K562 (cell line): ENCODE results near the gene TRIOBP. TPM values are rescaled to one million over a fixed set of nuclear protein-coding genes. Genes with fewer than 3 reads are reported as not detected.

Experiments
- CBFB ChIP-seq: sonication (generic); formaldehyde crosslinking; IDR thresholded peaks from 2 replicates; pipeline ENCODE4 v1.4.0; 2020; ENCODE audit warnings: mild to moderate bottlenecking, missing genetic modification reagents
- ERF ChIP-seq: fragments of 450-650 bp; formaldehyde crosslinking; IDR thresholded peaks from 2 replicates; pipeline ENCODE4 v1.4.0; 2020; ENCODE audit warnings: mild to moderate bottlenecking, mixed read lengths
- GATA2 ChIP-seq: sonication (generic); formaldehyde crosslinking; IDR thresholded peaks from 2 replicates; pipeline ENCODE4 v1.4.0; 2020; ENCODE audit warnings: mild to moderate bottlenecking, missing genetic modification reagents
- HDGF ChIP-seq: fragments of 450-650 bp; IDR thresholded peaks from 2 replicates; pipeline ENCODE4 v1.6.1; 2016
- HNRNPUL1 ChIP-seq: fragments of 200-400 bp; formaldehyde crosslinking; IDR thresholded peaks from 2 replicates; pipeline ENCODE4 v1.6.1; 2017; ENCODE audit warnings: low read length
- KAT2B ChIP-seq: IDR thresholded peaks from one replicate; pipeline ENCODE4 v1.6.1; 2012; ENCODE audit warnings: low read depth, mild to moderate bottlenecking, control low read depth, inconsistent platforms, low read length, moderate library complexity
- MECOM ChIP-seq: fragments of 250-450 bp; sonication (Bioruptor Pico); IDR thresholded peaks from 2 replicates; pipeline ENCODE4 v1.8.0; 2022; ENCODE audit warnings: inconsistent platforms
- MXI1 ChIP-seq: IDR thresholded peaks from 2 replicates; pipeline ENCODE4 v1.6.1; 2011; ENCODE audit warnings: low read depth, mild to moderate bottlenecking, improper control_type of control experiment, low read length
- MYBL2 ChIP-seq, 2 experiments: fragments of 450-650 bp in 1 of 2; sonication (generic) in 1 of 2; formaldehyde crosslinking in 1 of 2; IDR thresholded peaks; 2 replicates each; pipeline versions ENCODE4 v1.6.1 to v1.8.1; 2017 to 2022; ENCODE audit warnings: borderline replicate concordance in 1 of 2, inconsistent platforms in 1 of 2, low read depth in 1 of 2, mild to moderate bottlenecking in 1 of 2, missing genetic modification reagents in 1 of 2, moderate library complexity in 1 of 2
- RAD21 ChIP-seq, 2 experiments: fragments of 250-450 bp in 1 of 2; fragments of 450-650 bp in 1 of 2; sonication (Bioruptor Pico) in 1 of 2; formaldehyde crosslinking in 1 of 2; IDR thresholded peaks in 1 of 2; conservative IDR thresholded peaks in 1 of 2; 2 replicates each; pipeline versions ENCODE4 v1.4.0 to v1.8.0; 2020 to 2022; ENCODE audit warnings: mild to moderate bottlenecking in 2 of 2, moderate library complexity in 1 of 2
- RBM25 ChIP-seq: fragments of 200-400 bp; formaldehyde crosslinking; IDR thresholded peaks from 2 replicates; pipeline ENCODE4 v1.6.1; 2018; ENCODE audit warnings: low read length, low read depth, moderate library complexity; ENCODE audit not compliant: severe bottlenecking
- RNF2 ChIP-seq: sonication (generic); IDR thresholded peaks from 2 replicates; pipeline ENCODE4 v1.6.1; 2016
- STAT5B ChIP-seq: fragments of 250-450 bp; sonication (Bioruptor Pico); IDR thresholded peaks from 2 replicates; pipeline ENCODE4 v1.8.0; 2021; ENCODE audit warnings: mild to moderate bottlenecking, inconsistent platforms
- ZNF140 ChIP-seq: fragments of 250-450 bp; sonication (Bioruptor Pico); IDR thresholded peaks from 2 replicates; pipeline ENCODE4 v1.8.0; 2021; ENCODE audit warnings: moderate library complexity, mild to moderate bottlenecking, inconsistent platforms
- ZNF445 ChIP-seq: fragments of 250-450 bp; sonication (Bioruptor Pico); IDR thresholded peaks from 2 replicates; pipeline ENCODE4 v1.4.0; 2020; ENCODE audit warnings: low read depth, mild to moderate bottlenecking, moderate library complexity
- ZNF696 ChIP-seq: fragments of 250-450 bp; sonication (Bioruptor Pico); conservative IDR thresholded peaks from 2 replicates; pipeline ENCODE4 v1.4.0; 2020; ENCODE audit warnings: mild to moderate bottlenecking, moderate library complexity
- ZNF79 ChIP-seq: fragments of 250-450 bp; sonication (Bioruptor Pico); IDR thresholded peaks from 2 replicates; pipeline ENCODE4 v1.4.0; 2020; ENCODE audit warnings: low read depth, mild to moderate bottlenecking, moderate library complexity
- polyA plus RNA-seq, 8 experiments: library from polyadenylated mRNA; depleted of rRNA in 4 of 8; stranded (reverse) in 5 of 8; unstranded in 3 of 8; fragments of >200 nt; fragmentation: Nextera tagmentation in 2 of 8; fragmentation: Illumina TruSeq in 1 of 8; extraction: Ambion mirVana in 2 of 8; extraction: Trizol in 1 of 8; gene quantifications; 2 replicates each; pipeline versions ENCODE4 v1.2.1 to v1.2.3, GENCODE V29; 2011 to 2014; ENCODE audit warnings: inconsistent platforms in 1 of 8, missing spikeins in 1 of 8
- total RNA-seq, 7 experiments: library from RNA; depleted of rRNA in 6 of 7; stranded (reverse); fragments of >200 nt in 6 of 7; fragmentation: Illumina TruSeq in 2 of 7; extraction: Trizol in 2 of 7; gene quantifications; 2 replicates each; pipeline versions ENCODE4 v1.2.1 to v1.2.3, GENCODE V29; 2011 to 2021; ENCODE audit warnings: low replicate concordance in 1 of 7
- TF ChIP-seq, protein P1 (sequence below): fragments of 450-650 bp; IDR thresholded peaks from 2 replicates; pipeline ENCODE4 v1.7.1; 2018; ENCODE audit warnings: mild to moderate bottlenecking, low read depth; ENCODE audit not compliant: partially characterized antibody
- TF ChIP-seq, protein P2 (sequence below), 3 experiments: IDR thresholded peaks in 2 of 3; conservative IDR thresholded peaks in 1 of 3; 2 replicates each; pipeline ENCODE4 v1.5.1; 2011 to 2012; ENCODE audit warnings: low read length in 3 of 3, mild to moderate bottlenecking in 3 of 3, control low read depth in 2 of 3, improper control_type of control experiment in 1 of 3, inconsistent platforms in 1 of 3, low read depth in 1 of 3, mixed read lengths in 1 of 3, moderate library complexity in 1 of 3; ENCODE audit not compliant: insufficient read depth in 2 of 3

Gene TRIOBP
- total and polyA plus RNA-seq, 9 of the 15 experiments (the other 6 are each of a cell fraction or from before 2014, with no cell fraction given) = 0.24 to 13.8 (median 5.5) TPM

DNA sequence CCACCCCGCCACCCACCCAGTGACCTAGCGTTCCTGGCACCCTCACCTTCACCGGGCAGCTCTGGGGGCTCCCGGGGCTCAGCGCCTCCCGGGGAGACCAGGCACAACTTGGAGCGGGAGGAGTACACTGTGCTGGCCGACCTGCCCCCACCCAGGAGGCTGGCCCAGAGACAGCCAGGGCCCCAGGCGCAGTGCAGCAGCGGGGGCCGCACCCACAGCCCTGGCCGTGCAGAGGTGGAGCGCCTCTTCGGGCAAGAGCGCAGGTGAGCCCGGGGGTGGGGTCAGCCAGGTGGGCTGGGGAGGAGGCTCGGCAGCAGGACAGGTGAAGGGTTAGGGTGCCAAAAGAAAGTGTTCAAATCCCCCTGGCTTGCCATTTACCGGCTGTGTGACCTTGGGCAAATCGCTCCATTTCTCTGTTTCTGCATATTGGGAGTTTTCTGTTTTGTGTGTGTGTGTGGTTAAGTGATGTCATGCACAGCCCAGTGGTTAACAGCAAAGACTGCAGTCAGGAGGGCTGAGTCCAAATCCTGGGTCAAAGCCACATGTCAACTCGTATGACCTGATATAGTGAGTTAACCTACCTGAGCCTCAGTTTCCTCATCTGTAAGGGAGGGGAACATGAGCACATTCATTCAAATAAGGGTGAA is 29.5 kb downstream of the TRIOBP start (continued):
- TF ChIP-seq STAT5B (CRISPR knock-in tag) (no peak), HDGF (no peak), GATA2 (CRISPR knock-in tag) (no peak), RAD21 (CRISPR knock-in tag; conservative IDR thresholded peaks at IDR 0.05 in 1 of 2, IDR thresholded peaks at IDR 0.05 in 1 of 2) (peak in 1 of 2 experiments; percentile 33; a peak in 2 of 4 replicates), RBM25 (peak; percentile 52), ZNF696 (CRISPR knock-in tag) (no peak), HNRNPUL1 (no peak), ERF (CRISPR knock-in tag) (no peak), ZNF140 (CRISPR knock-in tag) (no peak), MXI1 (no peak), ZNF79 (CRISPR knock-in tag) (no peak), MYBL2 (IDR thresholded peaks at IDR 0.05; ENCODE audit: low read depth) (no peak), MYBL2 (CRISPR knock-in tag; IDR thresholded peaks at IDR 0.05; ENCODE audit: borderline replicate concordance) (no peak), CBFB (CRISPR knock-in tag) (no peak), ZNF445 (CRISPR knock-in tag) (no peak), RNF2 (no peak), KAT2B (no peak), MECOM (CRISPR knock-in tag) (no peak)
- TF ChIP-seq, protein P1, sequence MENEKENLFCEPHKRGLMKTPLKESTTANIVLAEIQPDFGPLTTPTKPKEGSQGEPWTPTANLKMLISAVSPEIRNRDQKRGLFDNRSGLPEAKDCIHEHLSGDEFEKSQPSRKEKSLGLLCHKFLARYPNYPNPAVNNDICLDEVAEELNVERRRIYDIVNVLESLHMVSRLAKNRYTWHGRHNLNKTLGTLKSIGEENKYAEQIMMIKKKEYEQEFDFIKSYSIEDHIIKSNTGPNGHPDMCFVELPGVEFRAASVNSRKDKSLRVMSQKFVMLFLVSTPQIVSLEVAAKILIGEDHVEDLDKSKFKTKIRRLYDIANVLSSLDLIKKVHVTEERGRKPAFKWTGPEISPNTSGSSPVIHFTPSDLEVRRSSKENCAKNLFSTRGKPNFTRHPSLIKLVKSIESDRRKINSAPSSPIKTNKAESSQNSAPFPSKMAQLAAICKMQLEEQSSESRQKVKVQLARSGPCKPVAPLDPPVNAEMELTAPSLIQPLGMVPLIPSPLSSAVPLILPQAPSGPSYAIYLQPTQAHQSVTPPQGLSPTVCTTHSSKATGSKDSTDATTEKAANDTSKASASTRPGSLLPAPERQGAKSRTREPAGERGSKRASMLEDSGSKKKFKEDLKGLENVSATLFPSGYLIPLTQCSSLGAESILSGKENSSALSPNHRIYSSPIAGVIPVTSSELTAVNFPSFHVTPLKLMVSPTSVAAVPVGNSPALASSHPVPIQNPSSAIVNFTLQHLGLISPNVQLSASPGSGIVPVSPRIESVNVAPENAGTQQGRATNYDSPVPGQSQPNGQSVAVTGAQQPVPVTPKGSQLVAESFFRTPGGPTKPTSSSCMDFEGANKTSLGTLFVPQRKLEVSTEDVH = no peak
- TF ChIP-seq, protein P2, sequence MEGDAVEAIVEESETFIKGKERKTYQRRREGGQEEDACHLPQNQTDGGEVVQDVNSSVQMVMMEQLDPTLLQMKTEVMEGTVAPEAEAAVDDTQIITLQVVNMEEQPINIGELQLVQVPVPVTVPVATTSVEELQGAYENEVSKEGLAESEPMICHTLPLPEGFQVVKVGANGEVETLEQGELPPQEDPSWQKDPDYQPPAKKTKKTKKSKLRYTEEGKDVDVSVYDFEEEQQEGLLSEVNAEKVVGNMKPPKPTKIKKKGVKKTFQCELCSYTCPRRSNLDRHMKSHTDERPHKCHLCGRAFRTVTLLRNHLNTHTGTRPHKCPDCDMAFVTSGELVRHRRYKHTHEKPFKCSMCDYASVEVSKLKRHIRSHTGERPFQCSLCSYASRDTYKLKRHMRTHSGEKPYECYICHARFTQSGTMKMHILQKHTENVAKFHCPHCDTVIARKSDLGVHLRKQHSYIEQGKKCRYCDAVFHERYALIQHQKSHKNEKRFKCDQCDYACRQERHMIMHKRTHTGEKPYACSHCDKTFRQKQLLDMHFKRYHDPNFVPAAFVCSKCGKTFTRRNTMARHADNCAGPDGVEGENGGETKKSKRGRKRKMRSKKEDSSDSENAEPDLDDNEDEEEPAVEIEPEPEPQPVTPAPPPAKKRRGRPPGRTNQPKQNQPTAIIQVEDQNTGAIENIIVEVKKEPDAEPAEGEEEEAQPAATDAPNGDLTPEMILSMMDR (IDR thresholded peaks at IDR 0.05 in 2 of 3, conservative IDR thresholded peaks at IDR 0.05 in 1 of 3; ENCODE audit: insufficient read depth in 2 of 3, low read depth in 1 of 3, low read length in 3 of 3) = peak in 1 of 3 experiments; percentile 36; a peak in 2 of 6 replicates
